ENCODE results near the gene LYSMD1.

GRCh38 chr1:151193856-151194255 lies 28.2 kb upstream of the LYSMD1 start:
- TF ChIP-seq EZH2 (IDR thresholded peaks at IDR 0.05; ENCODE audit: low read length, unreplicated experiment) (no peak), CTCF (conservative IDR thresholded peaks at IDR 0.05; ENCODE audit: low read depth, low read length) (no peak)
